GM12801 (cell line): ENCODE measurements around the gene CYP24A1.

Experiments used
- CTCF ChIP-seq: IDR thresholded peaks from one replicate; pipeline ENCODE4 v1.5.1; 2011; ENCODE audit warnings: control low read depth; ENCODE audit not compliant: insufficient read length; ENCODE audit errors: extremely low read depth

Gene CYP24A1

GRCh38 chr20:54152227-54153040, 21.4 kb downstream of the CYP24A1 start:
- no peak for TF ChIP-seq CTCF

DNA sequence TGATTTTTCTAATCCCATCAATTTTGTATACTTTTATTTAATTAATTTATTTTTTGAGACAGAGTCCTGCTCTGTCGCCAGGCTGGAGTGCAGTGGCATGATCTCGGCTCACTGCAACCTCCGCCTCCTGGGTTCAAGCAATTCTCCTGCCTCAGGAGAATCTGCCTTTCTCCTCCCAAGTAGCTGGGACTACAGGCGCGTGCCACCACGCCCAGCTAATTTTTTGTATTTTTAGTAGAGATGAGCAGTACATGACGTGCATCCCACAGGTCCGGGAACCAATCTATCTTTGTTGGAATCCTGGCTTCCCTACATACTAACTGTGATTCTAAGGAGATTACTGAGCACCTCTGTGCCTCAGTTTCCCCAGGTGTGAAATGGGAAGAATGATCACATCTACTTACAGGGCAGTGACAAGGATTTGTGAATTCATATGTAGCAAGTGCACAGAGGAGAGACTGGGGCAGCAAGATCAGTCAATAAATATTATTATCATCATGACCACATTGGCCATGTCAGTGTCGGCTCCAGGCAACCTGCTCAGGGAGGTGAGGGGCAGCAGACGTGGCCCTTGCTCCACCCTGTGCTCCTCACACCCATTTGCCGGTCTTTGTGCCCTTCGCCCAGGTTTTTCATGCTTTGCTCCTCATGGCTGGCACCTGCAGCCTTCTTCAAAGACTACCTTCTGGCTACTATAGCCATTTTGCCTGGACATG, 22.1 kb downstream of the CYP24A1 start:
- no peak for TF ChIP-seq CTCF

- TF ChIP-seq CTCF, result no peak
Observed at GRCh38 chr20:54151075-54151439, 22.7 kb downstream of the CYP24A1 start.

DNA sequence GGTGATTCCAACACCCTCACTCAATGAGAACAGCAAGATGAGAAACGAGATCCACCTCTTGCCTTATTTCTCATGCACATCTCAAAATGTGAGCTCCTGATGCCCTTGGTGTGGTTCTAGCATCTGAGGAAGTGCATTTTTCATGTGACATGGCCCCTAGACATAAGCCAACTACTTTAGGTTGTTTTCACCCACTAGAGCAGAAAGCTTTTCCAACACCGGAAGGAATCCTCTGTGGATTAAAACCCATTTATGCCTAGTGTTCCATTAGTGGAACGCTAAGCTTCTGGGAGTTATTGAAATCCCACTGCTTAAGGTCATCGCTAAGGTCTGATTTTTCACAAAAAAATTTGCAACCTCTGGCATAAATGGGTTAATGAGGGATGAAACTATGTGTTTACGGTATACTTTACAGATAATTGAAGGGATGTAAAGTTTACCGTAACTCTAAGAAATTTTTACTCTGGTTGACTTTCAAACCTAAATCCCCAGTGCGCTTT, 24.0 kb downstream of the CYP24A1 start:
- no peak for TF ChIP-seq CTCF

GRCh38 chr20:54148947-54149764, 24.6 kb downstream of the CYP24A1 start:
- TF ChIP-seq CTCF, result no peak

GRCh38 chr20:54146672-54147071, 27.1 kb downstream of the CYP24A1 start:
- no peak for TF ChIP-seq CTCF

DNA sequence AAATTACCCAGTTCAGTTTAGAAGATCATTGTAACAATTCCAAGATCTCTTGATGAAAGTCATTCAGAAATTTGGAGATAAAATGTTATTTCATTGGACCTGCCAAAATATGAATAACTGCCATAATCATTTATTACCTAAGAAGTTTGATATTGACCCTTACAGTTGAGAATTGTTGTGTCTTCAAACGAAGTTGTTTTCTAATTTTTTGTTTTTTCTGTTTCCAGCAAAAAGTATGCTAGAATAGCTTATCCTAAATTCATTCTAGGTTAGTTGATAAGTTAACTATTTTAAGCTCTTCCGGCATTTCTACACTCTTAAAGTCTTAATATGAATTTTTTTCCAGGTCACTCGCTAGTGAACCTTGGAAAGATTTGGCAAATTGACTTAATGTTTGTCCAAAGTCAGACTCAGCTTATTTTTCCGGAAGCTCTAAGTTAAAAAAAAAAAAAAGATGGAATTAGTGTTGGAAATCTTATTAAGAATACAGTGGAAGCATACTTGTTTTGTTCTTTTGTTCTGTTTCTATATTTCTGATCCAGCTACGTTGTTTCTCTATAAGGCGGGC, 28.9 kb downstream of the CYP24A1 start:
- TF ChIP-seq CTCF, result no peak
